Loucy (cell line): Measurements from ENCODE around the gene FER.

Source experiments
- H2AFZ ChIP-seq: fragments of 200-600 bp; sonication (generic); 2 replicates; pipeline ENCODE4 v1.6.0; 2016; ENCODE audit warnings: antibody characterized with exemption, mild to moderate bottlenecking, low read length, moderate library complexity
- H3F3A ChIP-seq: fragments of 200-600 bp; 2 replicates; pipeline ENCODE4 v1.6.0; 2016; ENCODE audit warnings: antibody characterized with exemption, low read depth, mild to moderate bottlenecking
- H3K27me3 ChIP-seq: fragments of 200-600 bp; sonication (generic); 2 replicates; pipeline ENCODE4 v1.6.1; 2014; ENCODE audit warnings: low read length, mild to moderate bottlenecking; ENCODE audit not compliant: insufficient read depth, poor library complexity, severe bottlenecking
- H3K36me3 ChIP-seq: fragments of 200-600 bp; sonication (generic); 2 replicates; pipeline ENCODE4 v1.6.1; 2016; ENCODE audit warnings: low read length; ENCODE audit not compliant: insufficient read depth
- H3K4me1 ChIP-seq: fragments of 200-600 bp; sonication (generic); 2 replicates; pipeline ENCODE4 v1.5.1; 2014; ENCODE audit warnings: low read length, mild to moderate bottlenecking; ENCODE audit not compliant: insufficient read depth, poor library complexity, severe bottlenecking
- H3K4me2 ChIP-seq: fragments of 200-600 bp; sonication (generic); 2 replicates; pipeline ENCODE4 v1.6.0; 2014; ENCODE audit warnings: antibody characterized with exemption, low read length, low read depth, mild to moderate bottlenecking; ENCODE audit not compliant: poor library complexity, severe bottlenecking
- H3K4me3 ChIP-seq: fragments of 200-600 bp; sonication (generic); 2 replicates; pipeline ENCODE4 v1.5.1; 2014; ENCODE audit warnings: low read length, mild to moderate bottlenecking, mixed read lengths; ENCODE audit not compliant: poor library complexity, severe bottlenecking
- H3K79me2 ChIP-seq: fragments of 200-600 bp; sonication (generic); 2 replicates; pipeline ENCODE4 v1.6.1; 2014; ENCODE audit warnings: low read length; ENCODE audit not compliant: insufficient read depth
- H3K9ac ChIP-seq: fragments of 200-600 bp; sonication (generic); 2 replicates; pipeline ENCODE4 v1.6.0; 2014; ENCODE audit warnings: mild to moderate bottlenecking, low read depth, low read length, moderate library complexity; ENCODE audit not compliant: poor library complexity, severe bottlenecking
- H3K9me2 ChIP-seq: fragments of 200-600 bp; sonication (generic); replicated peaks from 2 replicates; pipeline ENCODE4 v1.6.1; 2016; ENCODE audit warnings: low read depth, low read length, mixed read lengths
- H3K9me3 ChIP-seq: fragments of 200-600 bp; sonication (generic); 2 replicates; pipeline ENCODE4 v1.6.1; 2014; ENCODE audit warnings: mild to moderate bottlenecking, antibody characterized with exemption, low read length, low read depth; ENCODE audit not compliant: insufficient read depth
- H4K20me1 ChIP-seq: fragments of 200-600 bp; sonication (generic); 2 replicates; pipeline ENCODE4 v1.6.0; 2014; ENCODE audit warnings: antibody characterized with exemption, low read length, mild to moderate bottlenecking; ENCODE audit not compliant: insufficient read depth, poor library complexity, severe bottlenecking
- CTCF ChIP-seq: fragments of 200-600 bp; sonication (generic); conservative IDR thresholded peaks from 2 replicates; pipeline ENCODE4 v1.5.1; 2014; ENCODE audit warnings: mild to moderate bottlenecking, antibody characterized with exemption, low read length
- EZH2phosphoT487 ChIP-seq: fragments of 200-600 bp; IDR thresholded peaks from 2 replicates; pipeline ENCODE4 v1.6.1; 2018; ENCODE audit warnings: antibody characterized with exemption, mild to moderate bottlenecking, moderate library complexity, borderline replicate concordance

The FER gene

DNA sequence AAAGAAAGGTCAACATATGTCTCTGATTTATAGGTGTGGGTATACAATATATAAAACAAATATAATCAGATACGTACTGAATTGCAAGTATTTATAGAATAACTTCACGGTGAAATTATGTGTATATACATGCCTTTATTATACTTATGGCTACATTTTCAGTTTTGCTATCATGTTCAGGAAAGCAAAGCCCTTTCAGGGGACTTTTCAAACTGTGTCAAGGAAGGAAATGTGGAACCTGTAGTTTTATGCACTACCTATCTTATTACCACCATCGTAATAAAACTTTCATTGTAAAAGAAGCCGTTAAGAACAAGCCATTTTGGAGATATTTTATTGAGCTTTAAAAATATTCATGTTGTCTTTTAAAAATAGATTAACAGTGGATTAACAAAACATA, 404.9 kb downstream of the FER start:
- no peak overlapping the region for H2AFZ ChIP-seq
- no peaks in the 10 kb centered on the region for H4K20me1 ChIP-seq

GRCh38 chr5:109155625-109156024, 407.9 kb downstream of the FER start:
- H3K27me3 ChIP-seq: no peaks in the 10 kb centered on the region
- no peaks in the 10 kb centered on the region for H3K36me3 ChIP-seq
- H4K20me1 ChIP-seq: no peaks in the 10 kb centered on the region
- peaks cover 11% of the 10 kb centered on the region; the same call in 1 of the 2 replicates for H3F3A ChIP-seq
- peak overlapping the region; percentile 35 for H3K4me3 ChIP-seq
- no peaks in the 10 kb centered on the region for H3K9me2 ChIP-seq
- no peak overlapping the region for H3K9ac ChIP-seq
- H3K9me3 ChIP-seq: no peaks in the 10 kb centered on the region
- no peak for TF ChIP-seq CTCF
- TF ChIP-seq EZH2phosphoT487: no peak
- peaks cover 51% of the 10 kb centered on the region for H3K4me1 ChIP-seq
- no peaks in the 10 kb centered on the region for H3K79me2 ChIP-seq
- H3K4me2 ChIP-seq: peak overlapping the region; percentile 67
- H2AFZ ChIP-seq: no peak overlapping the region

More for the DNA sequence above, 404.9 kb downstream of the FER start:
- TF ChIP-seq EZH2phosphoT487: no peak
- no peak for TF ChIP-seq CTCF
- Histone ChIP-seq H3K4me1 (peaks cover 55% of the 10 kb centered on the region), H3K9me2 (no peaks in the 10 kb centered on the region), H3K4me3 (peak overlapping the region; percentile 55), H3K36me3 (no peaks in the 10 kb centered on the region), H3K9me3 (no peaks in the 10 kb centered on the region), H3K79me2 (no peaks in the 10 kb centered on the region), H3K9ac (peak overlapping the region; percentile 43), H3K4me2 (peak overlapping the region; percentile 67), H3F3A (peaks cover 11% of the 10 kb centered on the region; the same call in 1 of the 2 replicates), H3K27me3 (no peaks in the 10 kb centered on the region)

DNA sequence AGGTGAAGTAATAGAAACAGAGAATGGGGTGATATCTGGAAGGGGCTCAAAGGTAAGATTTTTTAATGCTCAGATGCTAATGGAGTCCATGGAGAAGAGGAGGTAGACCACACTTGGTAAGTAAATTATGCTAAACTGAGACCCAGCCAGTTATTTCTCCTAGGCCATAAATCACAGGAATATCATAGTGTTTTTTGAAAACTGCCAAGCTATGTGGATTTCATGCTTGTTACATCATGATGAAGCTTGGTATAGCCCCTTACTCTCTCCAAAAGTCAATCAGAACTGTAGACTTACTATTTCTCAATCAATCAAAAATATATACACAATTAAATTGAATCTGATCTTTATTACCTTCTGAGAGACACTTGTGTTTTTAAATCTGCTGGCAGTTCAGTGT, 409.2 kb downstream of the FER start:
- Histone ChIP-seq H3K4me3 (no peak overlapping the region), H3F3A (peaks cover 11% of the 10 kb centered on the region; the same call in 1 of the 2 replicates), H3K9ac (no peak overlapping the region), H3K4me1 (peaks cover 44% of the 10 kb centered on the region), H3K36me3 (no peaks in the 10 kb centered on the region), H3K27me3 (no peaks in the 10 kb centered on the region), H3K4me2 (no peak overlapping the region), H3K79me2 (no peaks in the 10 kb centered on the region), H3K9me3 (no peaks in the 10 kb centered on the region), H2AFZ (no peak overlapping the region), H3K9me2 (no peaks in the 10 kb centered on the region), H4K20me1 (no peaks in the 10 kb centered on the region)
- TF ChIP-seq EZH2phosphoT487: no peak
- TF ChIP-seq CTCF: no peak
